ENCODE measurements around the gene TRUB2.
A peak's percentile ranks its signal among the peaks of the same experiment; 100 is the strongest.
"Not testable (repeated sequence)": the region's sequence is repeated elsewhere in the genome, so short reads cannot be mapped to it uniquely, and the experiment has no call there.

The TRUB2 gene

GRCh38 chr9:128340691-128341434 is 18.6 kb upstream of the TRUB2 start:
- DNase-seq (ENCODE audit: low spot score): peak; percentile 45

- DNase-seq (ENCODE audit: low spot score): peak; percentile 89
Measured at GRCh38 chr9:128339761-128340690, 17.8 kb upstream of the TRUB2 start, which contains the start of gene SLC27A4. Gene SLC27A4, plus strand, starts transcription at chr9:128340527. Its CDS starts 2,606 bp downstream, at chr9:128343133.

GRCh38 chr9:128338852-128339614 is 16.8 kb upstream of the TRUB2 start:
- DNase-seq (ENCODE audit: low spot score): not testable (repeated sequence)

- DNase-seq (ENCODE audit: low spot score): no peak
Measured at GRCh38 chr9:128337936-128338335, 15.7 kb upstream of the TRUB2 start.

GRCh38 chr9:128335914-128336313 is 13.7 kb upstream of the TRUB2 start:
- no peak for DNase-seq (ENCODE audit: low spot score)

- DNase-seq (ENCODE audit: low spot score): no peak
Measured at GRCh38 chr9:128335161-128335560, 12.9 kb upstream of the TRUB2 start.

- DNase-seq (ENCODE audit: low spot score): no peak
Measured at GRCh38 chr9:128333451-128333869, 11.2 kb upstream of the TRUB2 start.

GRCh38 chr9:128325629-128326028 is 3.4 kb upstream of the TRUB2 start:
- DNase-seq (ENCODE audit: low spot score): no peak

- DNase-seq (ENCODE audit: low spot score): no peak
Measured at GRCh38 chr9:128324401-128324800, 2.2 kb upstream of the TRUB2 start.

- no peak for DNase-seq (ENCODE audit: low spot score)
Measured at GRCh38 chr9:128323791-128324190, 1.5 kb upstream of the TRUB2 start.

- no peak for DNase-seq (ENCODE audit: low spot score)
Measured at GRCh38 chr9:128323212-128323730, 1.0 kb upstream of the TRUB2 start.

- no peak for DNase-seq (ENCODE audit: low spot score)
Measured at GRCh38 chr9:128321879-128322403, 306 bp downstream of the TRUB2 start.

GRCh38 chr9:128321343-128321742 is 904 bp downstream of the TRUB2 start:
- no peak for DNase-seq (ENCODE audit: low spot score)

- no peak for DNase-seq (ENCODE audit: low spot score)
Measured at GRCh38 chr9:128317629-128318028, 4.6 kb downstream of the TRUB2 start.

GRCh38 chr9:128316421-128316820 is 5.8 kb downstream of the TRUB2 start:
- no peak for DNase-seq (ENCODE audit: low spot score)

- DNase-seq (ENCODE audit: low spot score): no peak
Measured at GRCh38 chr9:128314697-128315096, 7.5 kb downstream of the TRUB2 start.

- no peak for DNase-seq (ENCODE audit: low spot score)
Measured at GRCh38 chr9:128310461-128310860, 11.8 kb downstream of the TRUB2 start.

- DNase-seq (ENCODE audit: low spot score): no peak
Measured at GRCh38 chr9:128309551-128309950, 12.7 kb downstream of the TRUB2 start.

GRCh38 chr9:128304971-128305288 is 17.3 kb downstream of the TRUB2 start:
- DNase-seq (ENCODE audit: low spot score): no peak

- DNase-seq (ENCODE audit: low spot score): no peak
Measured at GRCh38 chr9:128304136-128304970, 17.9 kb downstream of the TRUB2 start.
